ENCODE measurements around the gene COQ8A.

GRCh38 chr1:226986496-226987178 is 46.5 kb downstream of the COQ8A start:
- TF ChIP-seq EZH2 (IDR thresholded peaks at IDR 0.05; ENCODE audit: insufficient read depth, poor library complexity, severe bottlenecking) (no peak), EZH2phosphoT487 (IDR thresholded peaks at IDR 0.05; ENCODE audit: insufficient read depth, low read depth) (no peak)
